ENCODE measurements around the gene FGF9.

Gene FGF9

DNA sequence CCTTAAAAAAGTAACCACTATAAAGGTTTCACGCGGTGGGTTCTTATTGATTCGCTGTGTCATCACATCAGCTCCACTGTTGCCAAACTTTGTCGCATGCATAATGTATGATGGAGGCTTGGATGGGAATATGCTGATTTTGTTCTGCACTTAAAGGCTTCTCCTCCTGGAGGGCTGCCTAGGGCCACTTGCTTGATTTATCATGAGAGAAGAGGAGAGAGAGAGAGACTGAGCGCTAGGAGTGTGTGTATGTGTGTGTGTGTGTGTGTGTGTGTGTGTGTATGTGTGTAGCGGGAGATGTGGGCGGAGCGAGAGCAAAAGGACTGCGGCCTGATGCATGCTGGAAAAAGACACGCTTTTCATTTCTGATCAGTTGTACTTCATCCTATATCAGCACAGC is 30.6 kb downstream of the FGF9 start:
- TF ChIP-seq, protein P1, sequence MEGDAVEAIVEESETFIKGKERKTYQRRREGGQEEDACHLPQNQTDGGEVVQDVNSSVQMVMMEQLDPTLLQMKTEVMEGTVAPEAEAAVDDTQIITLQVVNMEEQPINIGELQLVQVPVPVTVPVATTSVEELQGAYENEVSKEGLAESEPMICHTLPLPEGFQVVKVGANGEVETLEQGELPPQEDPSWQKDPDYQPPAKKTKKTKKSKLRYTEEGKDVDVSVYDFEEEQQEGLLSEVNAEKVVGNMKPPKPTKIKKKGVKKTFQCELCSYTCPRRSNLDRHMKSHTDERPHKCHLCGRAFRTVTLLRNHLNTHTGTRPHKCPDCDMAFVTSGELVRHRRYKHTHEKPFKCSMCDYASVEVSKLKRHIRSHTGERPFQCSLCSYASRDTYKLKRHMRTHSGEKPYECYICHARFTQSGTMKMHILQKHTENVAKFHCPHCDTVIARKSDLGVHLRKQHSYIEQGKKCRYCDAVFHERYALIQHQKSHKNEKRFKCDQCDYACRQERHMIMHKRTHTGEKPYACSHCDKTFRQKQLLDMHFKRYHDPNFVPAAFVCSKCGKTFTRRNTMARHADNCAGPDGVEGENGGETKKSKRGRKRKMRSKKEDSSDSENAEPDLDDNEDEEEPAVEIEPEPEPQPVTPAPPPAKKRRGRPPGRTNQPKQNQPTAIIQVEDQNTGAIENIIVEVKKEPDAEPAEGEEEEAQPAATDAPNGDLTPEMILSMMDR (IDR thresholded peaks at IDR 0.05; ENCODE audit: low read depth, low read length), result no peak
- in situ Hi-C loops (cut with HindIII; ENCODE audit: low sequenced_read_pairs), result no loop called here
- no peak for DNase-seq (ENCODE audit: low read depth, low spot score)
- H3K4me3 ChIP-seq (ENCODE audit: low read depth, low read length), result no peak overlapping the region

DNA sequence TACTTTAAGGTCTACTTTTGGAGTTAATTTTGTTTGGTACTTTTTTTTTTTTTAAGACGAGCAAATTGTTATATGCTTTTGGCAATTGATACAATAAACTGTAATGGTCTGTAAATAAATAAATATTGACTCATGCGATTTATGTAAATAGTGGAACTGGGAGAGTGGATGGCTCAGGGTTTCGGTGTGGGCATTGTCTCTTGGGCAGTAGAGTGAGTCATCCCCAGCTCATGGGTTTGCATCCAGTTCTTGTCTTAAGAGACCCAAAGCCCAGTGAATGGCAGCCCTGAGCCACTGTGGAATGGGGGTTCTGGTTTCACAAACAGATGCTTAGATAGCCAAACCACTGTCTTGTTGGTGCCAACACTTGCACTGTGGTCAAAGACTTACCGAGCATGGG is 33.0 kb downstream of the FGF9 start:
- in situ Hi-C loops (cut with HindIII; ENCODE audit: low sequenced_read_pairs), result no loop called here
- no peak overlapping the region for H3K4me3 ChIP-seq (ENCODE audit: low read depth, low read length)
- TF ChIP-seq, protein P1 (IDR thresholded peaks at IDR 0.05; ENCODE audit: low read depth, low read length), result no peak
- no peak for DNase-seq (ENCODE audit: low read depth, low spot score)

DNA sequence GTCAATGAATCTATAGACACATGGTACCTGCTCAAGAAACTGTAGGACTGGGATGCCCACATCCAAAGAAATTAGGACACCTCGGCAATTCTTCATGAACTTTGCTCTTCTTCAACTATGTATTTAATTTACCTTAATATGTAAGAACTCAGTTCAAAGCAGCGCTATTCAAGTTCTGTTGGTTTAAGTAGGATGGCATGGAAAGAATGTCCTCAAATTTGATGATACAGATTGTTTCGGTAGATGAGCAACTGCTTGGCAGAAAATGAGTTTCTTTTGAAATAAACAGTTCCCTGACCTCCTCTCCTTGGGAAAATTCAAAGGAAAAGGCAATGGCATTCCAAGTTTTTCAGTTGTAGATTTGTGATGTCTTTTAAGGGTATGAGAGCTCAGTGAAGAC is 36.7 kb downstream of the FGF9 start:
- in situ Hi-C loops (cut with HindIII; ENCODE audit: low sequenced_read_pairs), result no loop called here
- no peak for DNase-seq (ENCODE audit: low read depth, low spot score)
- TF ChIP-seq, protein P1 (IDR thresholded peaks at IDR 0.05; ENCODE audit: low read depth, low read length), result no peak
- no peak overlapping the region for H3K4me3 ChIP-seq (ENCODE audit: low read depth, low read length)

DNA sequence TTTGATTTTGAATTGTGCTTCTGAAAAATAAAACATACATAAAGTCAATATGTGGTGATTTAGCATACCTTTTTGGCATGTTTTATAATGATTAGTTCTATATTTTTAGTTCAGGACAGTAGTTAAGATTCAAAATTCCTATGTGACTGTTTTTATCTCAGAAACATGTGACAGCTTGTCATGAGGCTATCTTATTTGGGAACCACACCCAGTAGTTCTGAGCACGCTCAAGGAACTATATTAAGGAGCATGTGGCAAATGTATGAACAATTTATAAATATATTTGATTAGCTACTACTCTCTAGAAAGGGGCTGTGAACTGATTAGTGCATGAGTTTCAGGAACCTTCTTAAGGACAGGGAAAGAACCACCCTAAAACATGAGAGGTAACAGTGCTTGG is 38.8 kb downstream of the FGF9 start:
- no peak for DNase-seq (ENCODE audit: low read depth, low spot score)
- H3K4me3 ChIP-seq (ENCODE audit: low read depth, low read length), result no peak overlapping the region
- in situ Hi-C loops (cut with HindIII; ENCODE audit: low sequenced_read_pairs), result no loop called here
- TF ChIP-seq, protein P1 (IDR thresholded peaks at IDR 0.05; ENCODE audit: low read depth, low read length), result no peak

DNA sequence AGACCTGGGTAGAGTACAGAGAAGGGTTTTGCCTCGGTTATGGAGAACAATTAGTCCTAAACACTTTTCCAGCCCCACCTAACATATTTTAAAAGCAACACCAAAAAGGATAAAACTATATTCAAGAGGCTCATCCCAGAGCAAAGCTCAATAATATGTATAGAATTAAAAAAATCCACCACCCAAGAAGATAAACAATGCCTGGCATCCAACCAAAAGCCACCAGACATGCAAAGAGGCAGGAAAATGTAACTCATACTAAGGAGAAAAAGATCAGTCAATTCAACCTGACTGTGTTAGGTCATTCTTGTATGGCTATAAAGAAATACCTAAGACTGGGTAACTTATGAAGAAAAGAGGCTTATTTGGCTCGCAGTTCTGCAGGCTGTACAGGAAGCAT is 39.3 kb downstream of the FGF9 start:
- no peak overlapping the region for H3K4me3 ChIP-seq (ENCODE audit: low read depth, low read length)
- TF ChIP-seq, protein P1 (IDR thresholded peaks at IDR 0.05; ENCODE audit: low read depth, low read length), result no peak
- no peak for DNase-seq (ENCODE audit: low read depth, low spot score)
- in situ Hi-C loops (cut with HindIII; ENCODE audit: low sequenced_read_pairs), result no loop called here

DNA sequence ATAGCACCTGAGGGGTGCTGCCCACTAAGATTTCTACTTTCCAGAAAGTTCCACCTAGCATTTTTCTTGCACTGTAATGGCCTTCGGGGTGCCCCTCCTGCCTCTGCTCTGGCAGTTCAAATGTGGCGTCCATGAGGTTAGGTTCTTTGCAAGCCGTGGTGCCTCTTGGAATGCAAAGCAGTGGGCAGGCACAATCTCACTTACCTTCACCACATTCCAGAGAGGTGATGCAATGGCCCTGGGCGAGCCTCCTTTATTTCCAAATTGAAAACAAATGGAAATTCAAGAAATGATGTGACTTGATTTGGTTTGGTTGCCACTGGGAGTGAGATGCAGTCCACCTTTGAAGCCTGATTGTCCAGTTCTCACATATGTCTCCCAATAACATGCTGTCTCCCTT is 46.9 kb downstream of the FGF9 start:
- H3K4me3 ChIP-seq (ENCODE audit: low read depth, low read length), result no peak overlapping the region
- DNase-seq (ENCODE audit: low read depth, low spot score), result no peak
- in situ Hi-C loops (cut with HindIII; ENCODE audit: low sequenced_read_pairs), result no loop called here
- TF ChIP-seq, protein P1 (IDR thresholded peaks at IDR 0.05; ENCODE audit: low read depth, low read length), result no peak

DNA sequence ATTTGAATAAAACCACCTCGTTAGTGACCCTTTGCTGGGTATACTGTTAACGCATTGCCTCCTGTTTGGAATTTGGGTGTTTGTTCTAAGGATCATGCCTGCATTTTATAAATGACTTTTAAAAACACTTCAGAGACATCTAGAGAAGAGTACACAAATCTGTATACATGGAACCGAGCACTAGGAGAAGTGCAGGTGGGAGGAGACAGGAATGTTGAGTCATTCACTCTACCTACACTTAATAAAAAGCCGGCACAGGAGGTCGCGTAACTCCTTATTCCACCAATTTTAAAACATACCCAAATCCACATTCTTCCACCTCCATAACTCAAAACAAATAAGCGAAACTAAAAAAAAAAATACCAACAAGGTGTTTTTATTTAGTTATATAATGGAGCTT is 48.6 kb downstream of the FGF9 start:
- H3K4me3 ChIP-seq (ENCODE audit: low read depth, low read length), result no peak overlapping the region
- TF ChIP-seq, protein P1 (IDR thresholded peaks at IDR 0.05; ENCODE audit: low read depth, low read length), result no peak
- DNase-seq (ENCODE audit: low read depth, low spot score), result no peak
- in situ Hi-C loops (cut with HindIII; ENCODE audit: low sequenced_read_pairs), result no loop called here
